ENCODE results near the gene CCDC146. TPM values are rescaled to one million over a fixed set of nuclear protein-coding genes. Genes with fewer than 3 reads are reported as not detected.
A peak's percentile ranks its signal among the peaks of the same experiment; 100 is the strongest.
"Not testable (repeated sequence)": the region's sequence is repeated elsewhere in the genome, so short reads cannot be mapped to it uniquely, and the experiment has no call there.

The CCDC146 gene
- total and polyA plus RNA-seq, 7 experiments from 2014 or later: 0.98 to 15.6 (median 14.5) TPM

DNA sequence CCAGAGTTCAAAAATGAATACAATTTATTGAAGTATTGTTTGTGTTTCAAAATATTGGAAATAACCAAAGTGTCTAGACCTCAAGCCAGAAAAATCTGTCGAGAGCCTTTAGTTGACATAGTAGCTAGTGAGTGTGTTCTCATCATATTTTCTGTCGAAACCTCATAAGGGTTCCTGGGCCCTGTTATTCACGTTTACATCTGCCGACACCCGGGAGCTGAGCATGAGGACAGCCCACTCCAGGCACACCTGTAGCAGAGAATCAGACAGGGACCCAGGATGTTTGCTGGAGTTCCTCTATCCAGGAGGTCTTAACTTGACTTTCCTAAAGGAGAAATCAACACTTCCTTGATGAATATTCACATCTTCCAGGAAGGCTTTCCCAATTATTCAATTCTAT is 149.4 kb downstream of the CCDC146 start:
- CTCF ChIA-PET: no interaction called here
- Mint-ChIP-seq H3K36me3 (peaks cover 0 to 41% (median 32%) of the 10 kb centered on the region in 5 donors), H3K4me3 (no peak overlapping the region), H3K9me3 (peaks cover 0 to 2% (median 0%) of the 10 kb centered on the region in 11 donors), H3K27me3 (no peaks in the 10 kb centered on the region), H3K4me1 (peaks cover 4 to 14% (median 10%) of the 10 kb centered on the region in 7 donors), H3K27ac (no peak overlapping the region)
- no peaks in the 10 kb centered on the region for H3K27me3 ChIP-seq (ENCODE audit: control insufficient read depth in 2 of 2, insufficient read depth in 2 of 2, low read length in 2 of 2)
- DNase-seq (no peak), ATAC-seq (no peak)
- H3K27ac ChIP-seq (ENCODE audit: low read depth, low read length): no peak overlapping the region
- intact Hi-C loops (cut with micrococcal nuclease): no loop called here
- H3K36me3 ChIP-seq (ENCODE audit: control insufficient read depth in 2 of 3, insufficient read depth in 3 of 3, low read length in 3 of 3): no peaks in the 10 kb centered on the region
- H3K4me1 ChIP-seq (ENCODE audit: control insufficient read depth in 2 of 2, insufficient read depth in 2 of 2, low read length in 2 of 2): no peaks in the 10 kb centered on the region
- H3K4me3 ChIP-seq (ENCODE audit: low read length): no peak overlapping the region
- POLR2A ChIA-PET: no interaction called here
- H3K9me3 ChIP-seq (ENCODE audit: control insufficient read depth in 2 of 3, low read length in 3 of 3): no peaks in the 10 kb centered on the region

DNA sequence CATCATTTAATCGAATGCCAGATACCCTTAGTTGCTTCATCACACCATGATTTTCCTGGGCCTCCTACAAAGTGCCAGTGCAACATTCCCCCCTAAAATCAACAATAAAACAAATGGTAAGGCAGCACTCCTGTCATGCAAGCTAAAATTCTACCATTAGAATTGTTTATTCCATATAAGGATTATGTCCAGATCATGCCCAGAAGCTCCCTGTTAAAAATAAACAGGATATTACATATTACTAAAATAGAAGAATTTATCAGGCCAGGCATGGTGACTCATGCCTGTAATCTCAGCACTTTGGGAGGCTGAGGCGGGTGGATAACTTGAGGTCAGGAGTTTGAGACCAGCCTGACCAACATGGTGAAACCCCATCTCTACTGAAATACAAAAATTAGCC is 153.2 kb downstream of the CCDC146 start:
- H3K4me3 ChIP-seq (ENCODE audit: low read length); H3K27me3 Mint-ChIP-seq; H3K27ac ChIP-seq (ENCODE audit: low read depth, low read length); CTCF ChIA-PET; H3K36me3 ChIP-seq (ENCODE audit: control insufficient read depth in 2 of 3, insufficient read depth in 3 of 3, low read length in 3 of 3); H3K9me3 ChIP-seq (ENCODE audit: control insufficient read depth in 2 of 3, low read length in 3 of 3); POLR2A ChIA-PET; ATAC-seq; H3K27ac Mint-ChIP-seq; DNase-seq; H3K4me3 Mint-ChIP-seq; H3K4me1 ChIP-seq (ENCODE audit: control insufficient read depth in 2 of 2, insufficient read depth in 2 of 2, low read length in 2 of 2); H3K9me3 Mint-ChIP-seq; intact Hi-C loops (cut with micrococcal nuclease); H3K27me3 ChIP-seq (ENCODE audit: control insufficient read depth in 2 of 2, insufficient read depth in 2 of 2, low read length in 2 of 2): not testable (repeated sequence)
- Mint-ChIP-seq H3K4me1 (peaks cover 4 to 13% (median 9%) of the 10 kb centered on the region in 7 donors), H3K36me3 (peaks cover 0 to 45% (median 23%) of the 10 kb centered on the region in 5 donors)

DNA sequence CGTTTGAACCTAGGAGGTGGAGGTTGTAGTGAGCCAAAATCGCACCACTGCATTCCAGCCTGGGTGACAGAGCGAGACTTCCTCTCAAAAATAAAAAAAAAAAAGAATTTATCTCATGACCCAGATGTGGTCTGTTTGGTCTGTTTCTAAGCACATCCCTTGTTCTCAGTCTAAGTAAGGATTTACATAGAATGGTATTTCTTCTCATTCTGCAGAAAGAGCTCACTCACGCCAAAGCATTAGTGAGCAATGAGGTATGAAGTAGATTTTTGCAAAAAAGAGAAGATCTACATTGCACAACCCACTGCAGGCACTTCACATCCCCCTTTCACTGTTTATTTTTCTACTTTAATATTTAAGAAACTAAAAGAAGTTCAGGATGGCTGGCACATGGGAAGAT is 153.7 kb downstream of the CCDC146 start:
- CTCF ChIA-PET: no interaction called here
- no peak for DNase-seq
- Histone ChIP-seq H3K4me3 (ENCODE audit: low read length) (no peak overlapping the region), H3K27me3 (ENCODE audit: control insufficient read depth in 2 of 2, insufficient read depth in 2 of 2, low read length in 2 of 2) (no peaks in the 10 kb centered on the region), H3K36me3 (ENCODE audit: control insufficient read depth in 2 of 3, insufficient read depth in 3 of 3, low read length in 3 of 3) (peaks cover 0 to 4% (median 0%) of the 10 kb centered on the region in 3 experiments), H3K9me3 (ENCODE audit: control insufficient read depth in 2 of 3, low read length in 3 of 3) (no peaks in the 10 kb centered on the region), H3K4me1 (ENCODE audit: control insufficient read depth in 2 of 2, insufficient read depth in 2 of 2, low read length in 2 of 2) (no peaks in the 10 kb centered on the region), H3K27ac (ENCODE audit: low read depth, low read length) (no peak overlapping the region)
- peak; percentile 54 for ATAC-seq
- Mint-ChIP-seq H3K9me3 (peaks cover 0 to 2% (median 0%) of the 10 kb centered on the region in 11 donors), H3K4me3 (no peak overlapping the region), H3K4me1 (peaks cover 4 to 13% (median 9%) of the 10 kb centered on the region in 7 donors), H3K27ac (no peak overlapping the region), H3K27me3 (no peaks in the 10 kb centered on the region), H3K36me3 (peaks cover 0 to 45% (median 23%) of the 10 kb centered on the region in 5 donors)
- POLR2A ChIA-PET: interaction anchor here (0.8 kb wide), 1 partner anchor 53 kb away, joined by 3 read pairs; no protein-coding TSS in a partner anchor
- intact Hi-C loops (cut with micrococcal nuclease): no loop called here

DNA sequence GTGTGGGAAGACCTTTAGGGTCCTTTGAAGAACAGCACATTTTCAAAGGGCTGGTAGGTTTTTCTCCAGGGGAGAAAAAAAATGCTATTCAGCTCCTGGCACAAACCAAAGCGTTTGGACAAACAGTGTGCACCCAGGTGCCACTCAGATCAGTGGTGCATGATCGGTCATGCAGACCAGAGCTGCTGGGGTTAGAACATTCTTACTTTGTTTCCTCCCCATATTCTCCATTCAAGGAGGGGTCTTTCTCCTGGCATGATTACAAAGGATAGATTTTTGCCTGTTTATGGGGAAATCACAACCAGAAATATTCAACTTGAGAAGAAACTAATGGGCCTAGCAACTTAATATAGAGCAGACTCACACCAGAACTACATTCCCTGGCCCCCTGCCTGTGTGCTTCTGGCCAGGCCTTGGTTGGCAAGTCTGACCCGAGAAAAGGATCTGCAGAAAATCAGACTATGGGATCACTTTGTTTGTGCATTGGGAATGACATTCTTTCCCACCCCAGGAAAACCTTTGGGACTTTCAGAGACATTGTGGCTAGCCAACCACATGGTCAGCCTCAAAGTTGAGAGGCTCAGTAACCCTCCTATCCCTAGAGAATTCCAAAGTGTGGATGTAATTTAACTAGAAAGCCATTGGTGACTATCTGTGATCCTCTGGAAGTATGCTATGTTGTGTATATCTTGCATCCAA is 159.5 kb downstream of the CCDC146 start:
- Histone ChIP-seq H3K27me3 (ENCODE audit: control insufficient read depth in 2 of 2, insufficient read depth in 2 of 2, low read length in 2 of 2) (no peaks in the 10 kb centered on the region), H3K27ac (ENCODE audit: low read depth, low read length) (no peak overlapping the region), H3K4me1 (ENCODE audit: control insufficient read depth in 2 of 2, insufficient read depth in 2 of 2, low read length in 2 of 2) (no peaks in the 10 kb centered on the region), H3K9me3 (ENCODE audit: control insufficient read depth in 2 of 3, low read length in 3 of 3) (no peaks in the 10 kb centered on the region), H3K36me3 (ENCODE audit: control insufficient read depth in 2 of 3, insufficient read depth in 3 of 3, low read length in 3 of 3) (peaks cover 0 to 4% (median 0%) of the 10 kb centered on the region in 3 experiments), H3K4me3 (ENCODE audit: low read length) (no peak overlapping the region)
- H3K9me3 Mint-ChIP-seq: peaks cover 0 to 2% (median 0%) of the 10 kb centered on the region in 11 donors
- H3K36me3 Mint-ChIP-seq: peaks cover 2 to 49% (median 21%) of the 10 kb centered on the region in 5 donors
- H3K27me3 Mint-ChIP-seq: no peaks in the 10 kb centered on the region
- DNase-seq (no peak), ATAC-seq (no peak)
- peaks cover 0 to 1% (median 0%) of the 10 kb centered on the region in 7 donors for H3K4me1 Mint-ChIP-seq
- H3K4me3 Mint-ChIP-seq: no peak overlapping the region
- H3K27ac Mint-ChIP-seq: no peak overlapping the region
- POLR2A ChIA-PET: no interaction called here
- CTCF ChIA-PET: no interaction called here
- intact Hi-C loops (cut with micrococcal nuclease): no loop called here

DNA sequence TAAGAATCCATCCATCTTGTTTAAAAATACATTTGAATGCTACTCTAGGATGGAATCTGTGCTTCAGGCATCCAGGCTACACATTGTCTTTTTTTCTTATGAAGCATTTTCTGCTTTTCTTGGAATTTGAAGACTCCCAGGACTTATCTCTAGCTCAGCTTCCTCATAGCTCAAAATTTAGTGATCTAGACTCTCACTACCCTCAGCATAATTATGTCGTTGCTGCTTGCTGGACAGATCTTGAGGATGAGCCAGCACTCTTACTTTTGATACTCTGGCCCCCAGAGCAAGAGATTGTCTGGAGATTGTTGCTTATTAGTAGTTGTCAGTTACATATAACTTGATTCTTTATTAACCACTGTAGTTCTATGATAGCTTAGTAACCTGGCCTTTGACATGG is 160.5 kb downstream of the CCDC146 start:
- H3K27me3 ChIP-seq (ENCODE audit: control insufficient read depth in 2 of 2, insufficient read depth in 2 of 2, low read length in 2 of 2): no peaks in the 10 kb centered on the region
- no peaks in the 10 kb centered on the region for H3K4me1 ChIP-seq (ENCODE audit: control insufficient read depth in 2 of 2, insufficient read depth in 2 of 2, low read length in 2 of 2)
- H3K4me3 ChIP-seq (ENCODE audit: low read length): no peak overlapping the region
- no peaks in the 10 kb centered on the region for H3K27me3 Mint-ChIP-seq
- H3K4me1 Mint-ChIP-seq: peaks cover 0 to 1% (median 0%) of the 10 kb centered on the region in 7 donors
- intact Hi-C loops (cut with micrococcal nuclease): no loop called here
- no peaks in the 10 kb centered on the region for H3K9me3 ChIP-seq (ENCODE audit: control insufficient read depth in 2 of 3, low read length in 3 of 3)
- no peak overlapping the region for H3K27ac Mint-ChIP-seq
- no peak overlapping the region for H3K27ac ChIP-seq (ENCODE audit: low read depth, low read length)
- peaks cover 3 to 54% (median 31%) of the 10 kb centered on the region in 5 donors for H3K36me3 Mint-ChIP-seq
- peaks cover 0 to 14% (median 0%) of the 10 kb centered on the region in 3 experiments for H3K36me3 ChIP-seq (ENCODE audit: control insufficient read depth in 2 of 3, insufficient read depth in 3 of 3, low read length in 3 of 3)
- ATAC-seq: no peak
- DNase-seq: no peak
- H3K4me3 Mint-ChIP-seq: no peak overlapping the region
- CTCF ChIA-PET: no interaction called here
- peaks cover 0 to 4% (median 0%) of the 10 kb centered on the region in 11 donors for H3K9me3 Mint-ChIP-seq
- POLR2A ChIA-PET: no interaction called here

DNA sequence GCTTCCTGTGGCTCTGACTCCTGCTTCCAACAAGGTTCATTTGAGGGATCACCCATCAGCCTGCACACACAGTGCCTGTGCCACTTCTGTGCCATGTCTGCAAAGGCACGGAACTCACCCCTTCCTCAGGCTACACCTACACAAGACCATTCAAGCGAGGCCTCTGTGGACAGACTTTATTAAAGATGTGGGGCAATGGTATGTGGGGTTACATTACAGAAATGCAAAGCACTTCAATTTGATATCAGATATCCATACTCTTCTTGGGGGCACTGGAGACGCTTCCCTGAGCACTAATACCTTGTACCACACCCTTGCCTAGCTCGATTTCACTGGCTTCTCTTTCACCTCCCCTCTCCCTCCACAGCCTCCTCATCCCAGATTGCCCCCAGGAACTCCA is 161.6 kb downstream of the CCDC146 start:
- ATAC-seq: no peak
- H3K4me1 ChIP-seq (ENCODE audit: control insufficient read depth in 2 of 2, insufficient read depth in 2 of 2, low read length in 2 of 2): no peaks in the 10 kb centered on the region
- Mint-ChIP-seq H3K4me1 (peaks cover 0 to 1% (median 0%) of the 10 kb centered on the region in 7 donors), H3K27me3 (no peaks in the 10 kb centered on the region), H3K9me3 (peaks cover 0 to 7% (median 0%) of the 10 kb centered on the region in 11 donors), H3K36me3 (peaks cover 3 to 54% (median 34%) of the 10 kb centered on the region in 5 donors), H3K4me3 (no peak overlapping the region), H3K27ac (peak overlapping the region in 1 of 9 donors; percentile 38)
- H3K27ac ChIP-seq (ENCODE audit: low read depth, low read length): no peak overlapping the region
- H3K9me3 ChIP-seq (ENCODE audit: control insufficient read depth in 2 of 3, low read length in 3 of 3): no peaks in the 10 kb centered on the region
- peaks cover 0 to 21% (median 0%) of the 10 kb centered on the region in 3 experiments for H3K36me3 ChIP-seq (ENCODE audit: control insufficient read depth in 2 of 3, insufficient read depth in 3 of 3, low read length in 3 of 3)
- ChIA-PET CTCF (no interaction called here), POLR2A (no interaction called here)
- no peak overlapping the region for H3K4me3 ChIP-seq (ENCODE audit: low read length)
- H3K27me3 ChIP-seq (ENCODE audit: control insufficient read depth in 2 of 2, insufficient read depth in 2 of 2, low read length in 2 of 2): no peaks in the 10 kb centered on the region
- DNase-seq: no peak
- intact Hi-C loops (cut with micrococcal nuclease): no loop called here

DNA sequence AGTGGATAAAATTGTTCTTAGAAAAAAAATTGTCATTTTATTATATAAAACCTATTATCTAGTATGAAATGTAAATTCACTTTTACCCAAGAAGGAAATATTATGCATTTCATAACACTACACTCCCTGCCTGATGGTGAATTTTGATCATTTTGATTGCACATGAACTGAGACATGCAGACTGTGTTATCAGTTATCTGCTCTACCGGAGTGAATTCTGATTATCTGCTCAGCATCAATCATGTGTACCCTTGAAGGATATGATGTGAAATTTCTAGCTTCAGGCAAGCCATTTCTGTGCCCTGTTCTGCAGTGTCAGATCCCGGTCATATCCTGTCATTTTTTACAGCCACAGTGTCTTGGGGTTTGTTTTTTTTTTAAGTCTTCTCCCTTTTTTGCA is 162.2 kb downstream of the CCDC146 start:
- H3K4me1 Mint-ChIP-seq: peaks cover 0 to 1% (median 0%) of the 10 kb centered on the region in 7 donors
- H3K9me3 Mint-ChIP-seq: peaks cover 0 to 11% (median 0%) of the 10 kb centered on the region in 11 donors
- intact Hi-C loops (cut with micrococcal nuclease): no loop called here
- no peak for DNase-seq
- Histone ChIP-seq H3K9me3 (ENCODE audit: control insufficient read depth in 2 of 3, low read length in 3 of 3) (no peaks in the 10 kb centered on the region), H3K27ac (ENCODE audit: low read depth, low read length) (no peak overlapping the region), H3K4me1 (ENCODE audit: control insufficient read depth in 2 of 2, insufficient read depth in 2 of 2, low read length in 2 of 2) (no peaks in the 10 kb centered on the region), H3K27me3 (ENCODE audit: control insufficient read depth in 2 of 2, insufficient read depth in 2 of 2, low read length in 2 of 2) (no peaks in the 10 kb centered on the region), H3K4me3 (ENCODE audit: low read length) (no peak overlapping the region), H3K36me3 (ENCODE audit: control insufficient read depth in 2 of 3, insufficient read depth in 3 of 3, low read length in 3 of 3) (peaks cover 0 to 21% (median 0%) of the 10 kb centered on the region in 3 experiments)
- no peak for ATAC-seq
- CTCF ChIA-PET: no interaction called here
- H3K4me3 Mint-ChIP-seq: no peak overlapping the region
- POLR2A ChIA-PET: no interaction called here
- peaks cover 3 to 60% (median 40%) of the 10 kb centered on the region in 5 donors for H3K36me3 Mint-ChIP-seq
- no peak overlapping the region for H3K27ac Mint-ChIP-seq
- H3K27me3 Mint-ChIP-seq: no peaks in the 10 kb centered on the region
